HG02678 (cell line): Measurements from ENCODE around the gene CHEK1.
A peak's percentile ranks its signal among the peaks of the same experiment; 100 is the strongest.
"Not testable (repeated sequence)": the region's sequence is repeated elsewhere in the genome, so short reads cannot be mapped to it uniquely, and the experiment has no call there.

Experiments
- ATAC-seq: cut with Tn5 transposase; IDR thresholded peaks from one replicate; pipeline ENCODE4 v1.9.1; 2021; ENCODE audit warnings: mild to moderate bottlenecking, moderate library complexity; ENCODE audit not compliant: unreplicated experiment

CHEK1 gene

GRCh38 chr11:125624756-125625213, at the start of gene CHEK1:
Gene CHEK1 (plus strand): TSS chr11:125625163. CDS start chr11:125626769, 1,606 bp downstream.
- ATAC-seq = no peak

- not testable (repeated sequence) for ATAC-seq
These were observed 47.8 kb upstream of the CHEK1 start for GRCh38 chr11:125577181-125577580.

GRCh38 chr11:125578783-125579182, 46.2 kb upstream of the CHEK1 start:
- ATAC-seq = no peak

GRCh38 chr11:125579811-125580210, 45.2 kb upstream of the CHEK1 start:
- ATAC-seq = no peak

- no peak for ATAC-seq
These were observed 41.5 kb upstream of the CHEK1 start for GRCh38 chr11:125583496-125583895.

- no peak for ATAC-seq
These were observed 39.5 kb upstream of the CHEK1 start for GRCh38 chr11:125585487-125585886.

- ATAC-seq = no peak
These were observed 38.3 kb upstream of the CHEK1 start for GRCh38 chr11:125586623-125587022.

GRCh38 chr11:125587480-125587879, 37.5 kb upstream of the CHEK1 start:
- ATAC-seq = no peak

GRCh38 chr11:125588505-125588904, 36.5 kb upstream of the CHEK1 start:
- no peak for ATAC-seq

- ATAC-seq = peak; percentile 18
These were observed 33.2 kb upstream of the CHEK1 start for GRCh38 chr11:125591649-125592304.

GRCh38 chr11:125592305-125593113, 32.5 kb upstream of the CHEK1 start, which contains the start of gene STT3A:
Gene STT3A (plus strand): TSS chr11:125592852. CDS start chr11:125595916, 3,064 bp downstream.
- ATAC-seq = peak; percentile 96

- ATAC-seq = no peak
These were observed 31.7 kb upstream of the CHEK1 start for GRCh38 chr11:125593114-125593820.

- ATAC-seq = no peak
These were observed 30.0 kb upstream of the CHEK1 start for GRCh38 chr11:125594958-125595357.

GRCh38 chr11:125600663-125601062, 24.3 kb upstream of the CHEK1 start:
- ATAC-seq = no peak

GRCh38 chr11:125603207-125603606, 21.8 kb upstream of the CHEK1 start:
- ATAC-seq = no peak

- ATAC-seq = no peak
These were observed 19.5 kb upstream of the CHEK1 start for GRCh38 chr11:125605417-125605816.

GRCh38 chr11:125609545-125609944, 15.4 kb upstream of the CHEK1 start:
- no peak for ATAC-seq

GRCh38 chr11:125618383-125618782, 6.6 kb upstream of the CHEK1 start:
- ATAC-seq = no peak

- no peak for ATAC-seq
These were observed 3.0 kb upstream of the CHEK1 start for GRCh38 chr11:125621995-125622394.

GRCh38 chr11:125623064-125623463, 1.9 kb upstream of the CHEK1 start:
- ATAC-seq = no peak

- ATAC-seq = no peak
These were observed 264 bp downstream of the CHEK1 start for GRCh38 chr11:125625225-125625629.
